Measurements from ENCODE around the gene USP48. TPM values are rescaled to one million over a fixed set of nuclear protein-coding genes. Genes with fewer than 3 reads are reported as not detected.

The USP48 gene
- total RNA-seq, 4 donors from 2014 or later = 23.1 to 92.5 (median 64.4) TPM

DNA sequence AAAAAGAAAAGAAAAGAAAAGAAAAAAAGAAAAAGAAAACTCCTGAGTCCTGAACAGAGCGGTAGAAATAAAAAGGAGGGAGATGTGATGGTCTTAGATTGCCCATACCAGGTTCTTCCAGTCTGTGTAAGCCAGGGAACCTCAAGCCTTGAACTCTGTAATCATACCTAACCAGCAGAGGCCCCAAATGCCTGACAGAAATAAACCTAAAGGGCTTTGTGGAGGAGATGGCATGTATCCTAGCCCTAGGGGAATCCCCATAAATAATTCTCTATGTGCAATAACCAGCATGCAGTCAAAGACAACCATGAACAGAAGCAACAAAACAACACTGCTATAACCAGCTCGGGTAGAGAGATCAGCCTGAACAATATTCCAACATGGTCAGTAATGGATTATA is 40.4 kb downstream of the USP48 start:
- Histone ChIP-seq H3K4me1 (no peaks in the 10 kb centered on the region), H3K36me3 (no peaks in the 10 kb centered on the region)
- TF ChIP-seq POLR2A (IDR thresholded peaks at IDR 0.05) = no peak
- TF ChIP-seq, protein P1, sequence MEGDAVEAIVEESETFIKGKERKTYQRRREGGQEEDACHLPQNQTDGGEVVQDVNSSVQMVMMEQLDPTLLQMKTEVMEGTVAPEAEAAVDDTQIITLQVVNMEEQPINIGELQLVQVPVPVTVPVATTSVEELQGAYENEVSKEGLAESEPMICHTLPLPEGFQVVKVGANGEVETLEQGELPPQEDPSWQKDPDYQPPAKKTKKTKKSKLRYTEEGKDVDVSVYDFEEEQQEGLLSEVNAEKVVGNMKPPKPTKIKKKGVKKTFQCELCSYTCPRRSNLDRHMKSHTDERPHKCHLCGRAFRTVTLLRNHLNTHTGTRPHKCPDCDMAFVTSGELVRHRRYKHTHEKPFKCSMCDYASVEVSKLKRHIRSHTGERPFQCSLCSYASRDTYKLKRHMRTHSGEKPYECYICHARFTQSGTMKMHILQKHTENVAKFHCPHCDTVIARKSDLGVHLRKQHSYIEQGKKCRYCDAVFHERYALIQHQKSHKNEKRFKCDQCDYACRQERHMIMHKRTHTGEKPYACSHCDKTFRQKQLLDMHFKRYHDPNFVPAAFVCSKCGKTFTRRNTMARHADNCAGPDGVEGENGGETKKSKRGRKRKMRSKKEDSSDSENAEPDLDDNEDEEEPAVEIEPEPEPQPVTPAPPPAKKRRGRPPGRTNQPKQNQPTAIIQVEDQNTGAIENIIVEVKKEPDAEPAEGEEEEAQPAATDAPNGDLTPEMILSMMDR (IDR thresholded peaks at IDR 0.05) = no peak

DNA sequence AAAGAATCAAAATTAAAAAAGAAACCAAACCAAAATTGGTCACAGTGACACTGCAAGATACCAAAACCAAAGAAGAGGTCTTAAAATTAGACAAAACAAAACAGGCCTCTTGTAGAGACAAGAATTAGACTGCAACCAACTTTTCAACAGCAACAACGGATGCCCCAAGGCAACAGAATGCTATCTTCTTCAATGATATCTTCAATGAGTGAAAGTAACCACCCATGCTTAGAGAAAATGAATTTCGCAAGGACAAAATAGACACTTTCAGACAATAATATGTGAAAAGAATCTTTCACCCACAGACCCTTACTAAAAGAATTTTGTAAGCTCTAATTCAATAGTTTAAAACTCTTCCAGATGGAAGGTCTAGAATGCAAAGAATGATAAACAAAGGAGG is 41.7 kb downstream of the USP48 start:
- Histone ChIP-seq H3K36me3 (no peaks in the 10 kb centered on the region), H3K4me1 (no peaks in the 10 kb centered on the region), H3K27me3 (no peaks in the 10 kb centered on the region), H3K27ac (no peak overlapping the region), H3K9me3 (no peaks in the 10 kb centered on the region), H3K4me3 (no peak overlapping the region)
- TF ChIP-seq POLR2A (IDR thresholded peaks at IDR 0.05) = no peak
- TF ChIP-seq, protein P1 (IDR thresholded peaks at IDR 0.05) = no peak
- intact Hi-C loops (cut with DNase I; ENCODE audit: low total_unique reads) = no loop called here
- DNase-seq = no peak

More for the DNA sequence above, 40.4 kb downstream of the USP48 start:
- no peak overlapping the region for H3K4me3 ChIP-seq
- H3K27ac ChIP-seq = no peak overlapping the region
- intact Hi-C loops (cut with DNase I; ENCODE audit: low total_unique reads) = no loop called here
- no peak for DNase-seq
- H3K9me3 ChIP-seq = no peaks in the 10 kb centered on the region
- no peaks in the 10 kb centered on the region for H3K27me3 ChIP-seq

DNA sequence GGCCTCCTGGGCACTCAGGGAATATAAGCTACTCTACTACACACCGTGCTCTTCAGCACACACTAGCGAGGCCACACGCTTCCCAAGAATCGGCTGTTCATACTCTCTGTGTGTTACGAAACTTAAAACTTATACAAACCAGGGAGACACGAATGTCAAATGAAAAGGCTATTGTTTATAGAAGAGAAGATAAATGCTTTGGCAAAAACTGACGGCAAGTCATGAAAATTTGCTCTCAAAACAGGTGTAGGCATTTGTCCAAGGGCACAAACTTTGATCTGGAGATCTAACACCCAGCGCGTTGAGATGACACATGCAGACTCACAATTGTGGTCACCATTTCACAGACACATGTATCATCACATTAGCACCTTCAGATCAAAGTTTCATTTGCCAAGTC is 46.1 kb downstream of the USP48 start:
- DNase-seq = no peak
- H3K4me1 ChIP-seq = no peaks in the 10 kb centered on the region
- H3K4me3 ChIP-seq = no peak overlapping the region
- no peaks in the 10 kb centered on the region for H3K27me3 ChIP-seq
- H3K27ac ChIP-seq = no peak overlapping the region
- H3K36me3 ChIP-seq = no peaks in the 10 kb centered on the region
- no peak for TF ChIP-seq POLR2A (IDR thresholded peaks at IDR 0.05)
- TF ChIP-seq, protein P1 (IDR thresholded peaks at IDR 0.05) = no peak
- no peaks in the 10 kb centered on the region for H3K9me3 ChIP-seq
- intact Hi-C loops (cut with DNase I; ENCODE audit: low total_unique reads) = no loop called here

DNA sequence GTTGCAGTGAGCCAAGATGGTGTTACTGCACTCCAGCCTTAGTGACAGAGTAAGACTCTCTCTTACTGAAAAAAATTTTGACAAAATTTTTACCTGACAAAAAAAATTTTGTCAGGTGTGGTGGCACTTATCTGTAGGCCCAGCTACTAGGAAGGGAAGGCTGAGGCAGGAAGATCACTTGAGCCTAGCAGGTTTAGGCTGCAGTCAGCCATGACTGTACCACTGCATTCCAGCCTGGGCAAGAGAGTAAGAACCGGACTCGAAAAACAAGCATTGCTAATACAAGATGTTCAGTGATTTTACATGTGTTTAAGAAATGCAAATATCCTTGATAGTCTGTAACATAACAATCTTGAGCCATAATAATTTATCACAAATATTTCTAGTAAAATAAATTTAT is 46.9 kb downstream of the USP48 start:
- DNase-seq = no peak
- no peaks in the 10 kb centered on the region for H3K9me3 ChIP-seq
- H3K27me3 ChIP-seq = no peaks in the 10 kb centered on the region
- intact Hi-C loops (cut with DNase I; ENCODE audit: low total_unique reads) = no loop called here
- no peaks in the 10 kb centered on the region for H3K36me3 ChIP-seq
- no peak overlapping the region for H3K4me3 ChIP-seq
- H3K27ac ChIP-seq = no peak overlapping the region
- no peaks in the 10 kb centered on the region for H3K4me1 ChIP-seq
- no peak for TF ChIP-seq POLR2A (IDR thresholded peaks at IDR 0.05)
- TF ChIP-seq, protein P1 (IDR thresholded peaks at IDR 0.05) = no peak

DNA sequence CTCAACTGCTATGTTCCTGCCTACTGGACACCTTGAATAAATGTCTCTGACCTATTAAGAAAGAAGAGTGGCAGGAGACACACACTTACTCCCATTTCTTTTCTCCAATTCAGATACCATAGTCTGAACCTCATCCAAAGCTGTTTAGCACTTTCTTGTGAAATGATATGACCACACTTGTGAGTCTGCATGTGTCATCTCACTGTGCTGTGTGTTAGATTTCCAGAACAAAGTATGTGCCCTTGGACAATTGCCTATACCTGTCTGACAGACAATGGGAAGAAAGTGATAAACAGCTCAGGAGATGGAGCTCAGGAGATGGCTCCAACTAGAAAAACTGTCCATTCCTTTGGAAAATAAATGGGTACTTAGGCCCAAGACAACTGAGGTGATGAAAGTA is 48.4 kb downstream of the USP48 start:
- H3K36me3 ChIP-seq = no peaks in the 10 kb centered on the region
- H3K9me3 ChIP-seq = no peaks in the 10 kb centered on the region
- no peak for DNase-seq
- no peak overlapping the region for H3K4me3 ChIP-seq
- no peak for TF ChIP-seq POLR2A (IDR thresholded peaks at IDR 0.05)
- TF ChIP-seq, protein P1 (IDR thresholded peaks at IDR 0.05) = no peak
- H3K27me3 ChIP-seq = no peaks in the 10 kb centered on the region
- H3K4me1 ChIP-seq = no peaks in the 10 kb centered on the region
- intact Hi-C loops (cut with DNase I; ENCODE audit: low total_unique reads) = no loop called here
- no peak overlapping the region for H3K27ac ChIP-seq
